Measurements from ENCODE around the gene AK6.
A peak's percentile ranks its signal among the peaks of the same experiment; 100 is the strongest.
"Not testable (repeated sequence)": the region's sequence is repeated elsewhere in the genome, so short reads cannot be mapped to it uniquely, and the experiment has no call there.

The AK6 gene

DNA sequence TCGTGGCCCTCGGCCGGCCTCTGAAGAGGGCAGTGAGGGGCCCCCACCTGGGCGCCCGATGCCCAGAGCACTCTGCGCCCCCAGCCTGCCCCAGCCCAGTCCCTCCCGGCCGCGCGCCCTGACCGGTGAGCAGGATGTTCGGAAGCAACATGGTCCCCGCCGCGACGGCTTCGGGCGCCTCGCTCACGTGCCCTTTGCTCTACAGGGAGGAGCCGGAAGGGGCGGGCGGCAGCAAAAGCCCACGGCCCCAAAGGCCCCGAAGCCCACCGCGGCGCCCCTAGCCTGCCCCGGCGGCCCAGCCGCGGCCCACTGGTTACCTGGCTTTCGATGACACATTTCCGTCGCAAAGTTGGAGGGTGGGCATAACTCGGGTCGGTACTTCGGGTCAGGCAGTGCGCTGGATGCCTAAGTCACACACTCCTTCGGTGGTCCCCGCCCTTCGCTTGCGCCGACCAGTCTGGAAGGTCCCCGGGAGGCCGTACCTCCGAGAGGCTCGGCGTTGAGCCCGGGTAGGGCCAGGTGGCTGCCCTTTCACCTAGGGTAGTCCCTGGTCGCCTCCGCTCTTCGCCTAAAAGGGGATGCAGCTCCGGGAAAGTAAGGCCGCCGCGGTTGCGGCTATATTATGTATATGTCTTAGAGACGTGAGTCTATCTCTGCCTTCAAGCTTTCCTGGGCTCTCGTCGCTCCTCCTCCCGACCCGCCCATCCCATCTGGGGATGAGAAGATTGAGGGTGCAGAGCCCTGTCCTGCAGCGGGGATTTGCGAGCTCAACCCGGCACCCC is at the start of gene AK6, which contains the start of the genes RAD17 and TAF9:
AK6 (minus strand) TSS at position 181 of the 782 bp plus-strand sequence; CDS start at position 151, 30 bp downstream.
RAD17 (plus strand) TSS at position 479 of the 782 bp plus-strand sequence. CDS start 2,391 bp downstream, outside the sequence.
TAF9 (minus strand) TSS at position 181 of the 782 bp plus-strand sequence. CDS start 3,783 bp downstream, outside the sequence.
- peaks cover 8% of the 10 kb centered on the region for H3K36me3 Mint-ChIP-seq
- H3K4me1 Mint-ChIP-seq, result peaks cover 54% of the 10 kb centered on the region

DNA sequence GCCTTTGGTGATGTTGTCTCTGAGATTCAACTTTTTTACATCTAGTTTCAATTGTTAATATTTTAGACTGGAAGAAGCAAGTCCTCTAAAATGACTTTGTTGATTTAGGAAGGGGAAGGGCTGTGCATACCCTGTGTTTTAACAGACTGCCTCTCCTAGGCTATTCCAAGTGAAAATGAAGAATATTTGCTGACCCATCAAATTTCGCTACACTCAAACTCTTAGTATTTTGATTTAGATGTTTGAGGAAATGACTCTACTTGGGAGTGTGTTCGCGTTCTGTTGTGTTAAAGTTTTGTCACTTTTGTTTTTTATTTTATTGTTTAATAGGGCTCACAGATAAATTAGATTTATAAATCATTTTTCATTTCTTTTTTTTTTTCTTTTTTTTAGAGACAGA is 49.2 kb upstream of the AK6 start:
- H3K27ac Mint-ChIP-seq, result no peak overlapping the region
- H3K9me3 Mint-ChIP-seq, result no peaks in the 10 kb centered on the region
- H3K27me3 Mint-ChIP-seq, result no peaks in the 10 kb centered on the region
- no peak overlapping the region for H3K4me3 Mint-ChIP-seq
- H3K36me3 Mint-ChIP-seq, result peaks cover 14% of the 10 kb centered on the region
- peaks cover 16% of the 10 kb centered on the region for H3K4me1 Mint-ChIP-seq

More for the DNA sequence above, at the start of gene AK6, which contains the start of the genes RAD17 and TAF9:
- H3K4me3 Mint-ChIP-seq, result peak within 1 kb of the TSS; percentile 93
- H3K9me3 Mint-ChIP-seq, result no peaks in the 10 kb centered on the region
- no peaks in the 10 kb centered on the region for H3K27me3 Mint-ChIP-seq
- peak within 1 kb of the TSS; percentile 99 for H3K27ac Mint-ChIP-seq

DNA sequence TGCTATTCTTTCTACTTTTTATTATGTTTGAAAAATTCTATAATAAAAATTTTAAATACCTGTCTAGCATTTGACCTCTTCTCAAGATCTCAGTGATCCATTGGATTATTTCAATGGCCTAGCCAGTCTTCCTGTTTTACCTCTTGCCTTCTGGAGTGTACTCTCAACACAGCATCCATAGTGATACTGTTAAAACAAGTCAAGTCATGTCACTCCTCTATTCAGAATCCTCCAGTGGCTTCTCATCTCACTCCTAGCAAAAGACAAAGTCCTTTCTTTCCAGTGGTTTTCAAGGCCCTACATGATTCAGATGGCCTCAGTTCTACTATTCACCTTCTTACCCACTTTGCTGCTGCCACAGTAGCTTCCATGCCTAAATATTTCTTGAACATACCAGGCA is 47.4 kb upstream of the AK6 start:
- no peak overlapping the region for H3K4me3 Mint-ChIP-seq
- H3K9me3 Mint-ChIP-seq, result no peaks in the 10 kb centered on the region
- H3K27me3 Mint-ChIP-seq, result no peaks in the 10 kb centered on the region
- no peak overlapping the region for H3K27ac Mint-ChIP-seq
- peaks cover 16% of the 10 kb centered on the region for H3K4me1 Mint-ChIP-seq
- peaks cover 9% of the 10 kb centered on the region for H3K36me3 Mint-ChIP-seq

DNA sequence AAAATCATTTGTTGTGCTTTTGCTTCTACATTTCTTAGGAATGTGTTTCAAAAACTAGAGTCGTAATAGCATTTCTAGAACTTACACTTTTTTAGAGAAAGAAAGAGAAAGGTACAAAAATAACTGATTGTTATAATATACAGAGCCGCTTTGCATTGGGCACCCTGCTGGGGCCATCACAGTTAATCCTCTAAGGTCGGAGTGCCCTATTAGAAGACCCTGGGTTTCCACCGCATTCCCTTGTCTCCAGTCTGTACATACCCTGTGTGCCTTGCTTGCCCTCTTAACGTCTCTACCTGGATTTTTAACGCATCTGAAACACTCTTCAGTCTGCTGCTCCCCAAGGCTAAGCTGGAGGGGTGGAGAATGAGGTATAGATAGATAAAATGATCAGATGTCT is 46.9 kb upstream of the AK6 start:
- peak overlapping the region; percentile 68 for H3K4me3 Mint-ChIP-seq
- H3K9me3 Mint-ChIP-seq, result no peaks in the 10 kb centered on the region
- H3K4me1 Mint-ChIP-seq, result peaks cover 16% of the 10 kb centered on the region
- H3K27ac Mint-ChIP-seq, result no peak overlapping the region
- no peaks in the 10 kb centered on the region for H3K27me3 Mint-ChIP-seq
- H3K36me3 Mint-ChIP-seq, result peaks cover 13% of the 10 kb centered on the region

DNA sequence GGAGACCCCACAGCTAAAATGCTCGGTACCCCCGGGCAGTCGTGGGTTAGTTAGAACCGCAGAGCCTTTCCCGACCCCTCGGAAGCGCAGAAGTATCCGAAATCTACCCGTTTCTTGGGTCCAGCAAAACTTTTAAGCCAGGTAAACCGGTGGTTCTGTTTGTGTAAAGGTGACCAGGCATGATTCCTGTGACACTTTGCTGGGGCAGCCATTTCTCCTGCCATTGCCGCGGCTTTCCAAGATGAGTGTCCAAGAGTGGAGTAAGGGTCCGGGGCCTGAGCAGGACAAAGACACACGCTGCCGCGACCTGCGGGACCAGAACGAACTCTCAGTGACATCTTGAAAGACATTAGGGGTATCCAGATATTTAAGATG is 46.3 kb upstream of the AK6 start:
- Mint-ChIP-seq H3K9me3 (no peaks in the 10 kb centered on the region), H3K36me3 (peaks cover 13% of the 10 kb centered on the region), H3K27me3 (no peaks in the 10 kb centered on the region), H3K27ac (no peak overlapping the region), H3K4me1 (peaks cover 16% of the 10 kb centered on the region), H3K4me3 (peak overlapping the region; percentile 68)

DNA sequence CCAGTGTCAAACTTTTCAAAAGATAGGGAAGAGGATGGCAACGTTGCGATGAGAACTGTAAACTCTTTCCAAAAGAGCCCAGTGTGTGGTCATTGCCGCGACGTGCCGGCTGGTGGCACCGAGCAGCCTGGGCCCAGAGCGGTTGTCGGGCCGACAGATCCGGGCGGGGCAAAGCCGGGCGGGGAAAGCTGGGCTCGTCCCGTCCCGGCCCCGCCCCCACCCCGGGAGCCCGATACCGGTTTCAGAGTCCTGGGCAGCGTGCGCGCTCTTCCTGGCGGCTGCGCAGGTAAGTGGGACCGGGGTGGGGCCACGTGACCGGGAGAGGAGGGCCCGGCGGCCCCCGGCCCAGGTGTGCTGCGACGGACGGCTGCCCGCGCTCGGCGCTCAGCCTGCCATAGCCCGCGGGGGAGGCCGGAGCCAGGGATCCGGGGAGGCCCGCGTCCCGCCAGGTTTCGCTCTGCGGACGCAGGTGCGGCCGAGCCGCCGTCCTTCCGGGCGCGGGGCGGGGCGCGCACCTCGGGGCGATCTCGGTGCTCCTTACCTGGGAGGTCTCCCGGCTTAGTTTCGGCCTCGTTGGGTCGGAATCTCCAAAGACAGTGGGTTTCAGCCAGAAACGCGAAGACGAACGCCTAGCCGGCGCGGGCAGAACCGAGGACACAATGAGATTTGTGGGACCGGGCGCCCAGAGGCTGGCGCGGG is 45.7 kb upstream of the AK6 start, which contains the start of gene MARVELD2:
MARVELD2 (plus strand) TSS at position 232 of the 699 bp plus-strand sequence. CDS start 4,270 bp downstream, outside the sequence.
- peak within 1 kb of the TSS; percentile 43 for H3K27ac Mint-ChIP-seq
- H3K27me3 Mint-ChIP-seq, result no peaks in the 10 kb centered on the region
- peak within 1 kb of the TSS; percentile 80 for H3K4me3 Mint-ChIP-seq
- H3K9me3 Mint-ChIP-seq, result no peaks in the 10 kb centered on the region
- peaks cover 16% of the 10 kb centered on the region for H3K4me1 Mint-ChIP-seq
- peaks cover 16% of the 10 kb centered on the region for H3K36me3 Mint-ChIP-seq

DNA sequence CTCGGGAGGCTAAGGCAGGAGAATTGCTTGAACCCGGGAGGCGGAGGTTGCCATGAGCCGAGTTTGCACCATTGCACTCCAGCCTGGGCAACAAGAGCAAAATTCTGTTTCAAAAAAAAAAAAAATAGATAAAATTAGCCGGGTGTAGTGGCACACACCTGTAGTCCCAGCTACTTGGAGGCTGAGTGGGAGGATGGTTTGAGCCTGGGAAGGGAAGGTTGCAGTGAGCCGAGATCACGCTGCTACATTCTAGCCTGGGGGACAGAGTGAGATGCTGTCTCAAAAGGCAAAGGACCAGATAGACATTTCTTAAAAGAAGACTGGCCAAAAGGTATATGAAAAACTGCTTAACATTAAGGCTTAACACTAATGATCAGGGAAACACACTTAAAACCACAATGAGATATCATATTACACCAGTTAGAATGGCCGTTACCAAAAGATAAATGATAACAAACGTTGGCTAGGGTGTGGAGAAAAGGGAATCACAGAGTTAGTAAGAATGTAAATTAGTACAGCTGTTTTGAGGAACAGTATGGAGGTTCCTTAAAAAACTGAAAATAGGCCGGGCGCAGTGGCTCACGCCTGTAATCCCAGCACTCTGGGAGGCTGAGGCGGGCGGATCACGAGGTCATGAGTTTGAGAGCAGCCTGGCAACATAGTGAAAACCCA is 35.5 kb upstream of the AK6 start:
- no peaks in the 10 kb centered on the region for H3K4me1 Mint-ChIP-seq
- H3K36me3 Mint-ChIP-seq, result peaks cover 26% of the 10 kb centered on the region
- no peak overlapping the region for H3K27ac Mint-ChIP-seq
- no peaks in the 10 kb centered on the region for H3K27me3 Mint-ChIP-seq
- H3K9me3 Mint-ChIP-seq, result peaks cover 4% of the 10 kb centered on the region
- no peak overlapping the region for H3K4me3 Mint-ChIP-seq

DNA sequence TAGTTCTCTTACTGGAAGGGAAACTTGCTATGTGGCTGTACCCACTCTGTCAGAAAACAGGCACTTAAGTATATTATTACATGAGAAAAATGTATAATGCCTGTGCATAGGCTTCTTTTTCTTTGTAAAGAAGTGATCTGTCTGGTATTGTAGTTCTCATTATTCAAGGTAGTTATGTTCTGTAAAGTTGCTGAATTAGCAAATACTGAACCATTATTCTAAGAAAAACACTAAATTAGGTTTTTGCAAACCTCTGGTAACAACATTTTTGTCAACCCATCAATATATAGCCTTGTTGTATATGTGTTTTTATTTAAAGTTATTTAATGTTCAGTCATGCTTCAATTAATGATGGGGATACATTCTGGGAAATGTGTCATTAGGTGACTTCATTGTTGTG is 9.1 kb upstream of the AK6 start:
- H3K36me3 Mint-ChIP-seq, result peaks cover 4% of the 10 kb centered on the region
- no peaks in the 10 kb centered on the region for H3K9me3 Mint-ChIP-seq
- H3K4me1 Mint-ChIP-seq, result no peaks in the 10 kb centered on the region
- no peak overlapping the region for H3K4me3 Mint-ChIP-seq
- no peak overlapping the region for H3K27ac Mint-ChIP-seq
- H3K27me3 Mint-ChIP-seq, result no peaks in the 10 kb centered on the region

DNA sequence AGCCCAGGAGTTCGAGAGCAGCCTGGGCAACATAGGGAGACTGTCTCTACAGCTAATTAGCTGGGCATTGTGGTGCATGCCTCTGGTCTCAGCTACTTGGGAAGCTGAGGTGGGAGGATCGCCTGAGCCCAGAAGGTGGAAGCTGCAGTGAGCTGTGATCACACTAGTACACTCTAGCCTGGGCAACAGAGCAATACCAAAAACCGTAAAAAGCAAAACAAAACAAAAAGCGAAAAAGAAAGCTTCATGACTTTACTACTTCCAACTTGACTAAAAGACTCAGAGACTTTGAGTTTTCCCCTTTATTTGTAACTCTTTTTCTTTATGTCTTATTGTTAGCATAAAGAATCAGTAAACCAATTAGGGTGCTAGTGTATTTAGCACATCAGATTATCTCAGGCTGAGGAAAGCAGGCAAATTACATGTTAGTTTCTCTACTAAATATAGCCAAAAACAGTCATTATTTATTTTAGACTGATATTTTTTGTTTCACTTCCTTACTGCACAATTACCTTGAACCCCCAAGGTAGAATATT is 5.7 kb upstream of the AK6 start:
- no peak overlapping the region for H3K27ac Mint-ChIP-seq
- no peak overlapping the region for H3K4me3 Mint-ChIP-seq
- H3K4me1 Mint-ChIP-seq, result peaks cover 20% of the 10 kb centered on the region
- no peaks in the 10 kb centered on the region for H3K9me3 Mint-ChIP-seq
- H3K27me3 Mint-ChIP-seq, result no peaks in the 10 kb centered on the region
- peaks cover 4% of the 10 kb centered on the region for H3K36me3 Mint-ChIP-seq

DNA sequence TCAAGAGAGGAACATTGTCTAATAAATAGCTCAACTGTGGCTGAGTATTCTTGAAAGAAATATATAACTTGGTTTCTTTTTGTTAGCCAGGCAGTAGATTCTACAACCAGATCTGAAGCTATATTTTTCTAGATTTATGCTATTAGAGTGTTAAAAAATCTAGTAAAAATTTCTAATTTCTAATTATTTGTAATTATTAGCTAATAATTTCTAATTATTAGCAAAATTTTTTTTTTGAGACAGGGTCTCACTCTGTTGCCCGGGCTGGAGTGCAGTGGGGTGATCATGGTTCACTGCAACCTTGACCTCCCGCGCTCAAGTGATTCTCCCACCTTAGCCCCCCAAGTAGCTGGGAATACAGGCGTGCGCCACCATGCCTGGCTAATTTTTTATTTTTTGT is 3.1 kb upstream of the AK6 start:
- Mint-ChIP-seq H3K27ac (peak overlapping the region; percentile 46), H3K4me3 (no peak overlapping the region), H3K9me3 (no peaks in the 10 kb centered on the region), H3K27me3 (no peaks in the 10 kb centered on the region), H3K4me1 (peaks cover 29% of the 10 kb centered on the region), H3K36me3 (peaks cover 4% of the 10 kb centered on the region)

DNA sequence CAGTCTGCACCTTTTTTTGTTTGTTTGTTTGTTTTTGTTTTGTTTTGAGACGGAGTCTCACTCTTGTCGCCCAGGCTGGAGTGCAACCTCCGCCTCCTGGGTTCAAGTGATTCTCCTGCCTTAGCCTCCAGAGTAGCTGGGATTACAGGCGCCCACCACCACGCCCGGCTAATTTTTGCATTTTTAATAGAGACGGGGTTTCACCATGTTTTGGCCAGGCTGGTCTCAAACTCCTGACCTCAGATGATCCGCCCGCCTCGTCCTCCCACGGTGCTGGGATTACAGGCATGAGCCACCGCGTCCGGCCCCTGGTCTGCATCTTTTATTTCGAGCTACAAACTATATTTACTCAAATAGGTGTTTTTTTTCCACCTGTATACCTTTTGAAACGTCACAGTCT is 1.0 kb upstream of the AK6 start:
- not testable (repeated sequence) for H3K36me3 Mint-ChIP-seq, H3K9me3 Mint-ChIP-seq, H3K27me3 Mint-ChIP-seq
- Mint-ChIP-seq H3K4me1 (peaks cover 46% of the 10 kb centered on the region), H3K4me3 (peak overlapping the region; percentile 93), H3K27ac (peak overlapping the region; percentile 99)

DNA sequence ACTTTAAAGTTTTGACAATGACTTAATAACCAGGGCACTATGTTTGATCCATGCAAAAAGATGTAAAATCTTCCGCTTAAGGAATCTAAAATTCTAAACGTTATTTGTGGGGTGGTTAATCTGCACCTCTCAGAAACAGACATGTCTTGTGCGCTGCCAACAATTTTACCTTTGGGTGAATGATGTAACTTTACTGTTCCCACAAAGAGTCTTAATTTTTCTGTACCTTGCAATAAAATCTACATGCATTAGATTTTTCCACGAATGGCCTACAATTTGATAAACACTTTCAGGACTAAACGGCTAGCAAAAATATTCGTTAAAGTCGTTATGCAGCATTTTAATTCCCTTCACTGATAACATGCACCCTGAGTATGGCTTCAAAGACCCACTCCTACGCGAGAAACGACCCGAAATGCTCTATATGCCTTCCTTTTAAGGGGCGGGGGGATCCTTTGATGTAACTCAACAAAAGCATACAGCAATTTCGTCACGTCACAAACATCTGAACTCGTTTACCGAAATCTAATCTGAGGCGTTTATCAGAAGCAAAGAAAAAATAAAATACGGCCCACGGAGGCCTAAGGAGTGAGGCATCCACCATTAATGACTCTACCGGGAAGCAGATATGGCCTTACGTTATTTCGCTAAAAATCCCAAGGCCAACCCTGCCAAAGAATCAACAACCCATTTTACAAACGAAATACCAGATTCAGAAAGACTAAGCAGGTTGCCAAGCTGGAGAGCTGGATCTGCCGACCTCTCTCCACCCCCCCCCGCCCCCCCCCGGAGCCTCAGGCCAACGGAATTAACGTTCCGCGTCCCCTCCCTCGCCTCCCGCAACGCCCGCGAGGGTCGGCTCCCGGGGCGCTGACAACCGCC is 621 bp downstream of the AK6 start:
- H3K4me1 Mint-ChIP-seq, result peaks cover 59% of the 10 kb centered on the region

DNA sequence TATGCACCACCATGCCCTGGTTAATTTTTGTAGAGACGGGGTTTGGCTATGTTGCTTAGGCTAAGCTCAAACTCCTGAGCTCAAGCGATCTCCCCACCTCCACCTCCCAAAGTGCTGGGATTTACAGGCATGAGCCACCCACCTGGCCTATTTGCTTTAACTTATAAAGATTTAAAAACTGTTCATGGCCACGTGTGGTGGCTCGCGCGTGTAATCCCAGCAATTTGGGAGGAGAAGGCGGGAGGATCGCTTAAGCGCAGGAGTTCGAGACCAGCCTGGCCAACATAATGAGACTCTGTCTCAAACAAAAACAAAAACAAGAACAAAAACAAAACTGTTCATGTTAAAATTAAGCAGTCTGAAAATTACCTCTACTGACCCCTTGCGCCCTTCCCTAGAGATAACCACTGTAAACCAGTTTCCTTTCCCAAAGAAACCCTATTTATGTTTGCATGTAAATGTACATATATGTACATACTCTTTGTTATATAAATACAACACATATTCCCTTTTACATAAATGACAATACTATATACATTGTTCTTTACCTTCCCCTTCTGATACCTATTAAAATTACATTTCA is 1.5 kb downstream of the AK6 start:
- Mint-ChIP-seq H3K4me3 (peak overlapping the region; percentile 93), H3K4me1 (peaks cover 62% of the 10 kb centered on the region), H3K27ac (peak overlapping the region; percentile 99), H3K27me3 (no peaks in the 10 kb centered on the region), H3K36me3 (peaks cover 14% of the 10 kb centered on the region), H3K9me3 (no peaks in the 10 kb centered on the region)

More for the DNA sequence above, 621 bp downstream of the AK6 start:
- no peaks in the 10 kb centered on the region for H3K27me3 Mint-ChIP-seq
- H3K36me3 Mint-ChIP-seq, result peaks cover 12% of the 10 kb centered on the region
- peak overlapping the region; percentile 99 for H3K27ac Mint-ChIP-seq
- no peaks in the 10 kb centered on the region for H3K9me3 Mint-ChIP-seq
- H3K4me3 Mint-ChIP-seq, result peak overlapping the region; percentile 93

DNA sequence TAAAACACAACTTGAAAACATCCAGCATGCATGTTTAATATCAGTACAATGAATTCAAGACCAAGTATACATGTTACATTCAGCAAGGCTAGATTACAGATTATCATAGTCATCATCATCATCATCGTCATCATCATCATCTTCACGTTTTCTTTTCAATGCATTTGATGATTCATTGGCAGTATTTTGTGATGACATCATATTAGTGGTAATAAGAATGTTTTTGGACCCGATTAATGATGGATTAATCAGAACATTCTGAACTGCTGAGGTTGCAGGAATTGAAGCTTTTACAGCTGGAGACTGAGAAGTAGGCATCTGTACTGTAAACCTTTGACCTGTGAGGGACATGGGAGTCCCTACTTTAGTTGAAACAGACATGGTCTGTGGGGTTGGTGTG is 4.5 kb downstream of the AK6 start:
- Mint-ChIP-seq H3K4me1 (peaks cover 51% of the 10 kb centered on the region), H3K36me3 (peaks cover 14% of the 10 kb centered on the region), H3K27me3 (no peaks in the 10 kb centered on the region), H3K9me3 (no peaks in the 10 kb centered on the region), H3K27ac (peak overlapping the region; percentile 30), H3K4me3 (no peak overlapping the region)

All from activated naive CD4-positive, alpha-beta T cell treated with anti-CD3 and anti-CD28 coated beads, Interleukin-2, amount 50 U/mL, for 24 hours (primary cell).